DLD1 (cell line): Measurements from ENCODE around the gene THEMIS.

ENCODE experiments used
- in situ Hi-C: cut with HindIII; loops from 2 replicates; pipeline ENCODE4 v1.10.0; 2017; ENCODE audit warnings: low sequenced_read_pairs

The THEMIS gene

GRCh38 chr6:127860723-127861122, 40.1 kb downstream of the THEMIS start:
- in situ Hi-C loops, result no loop called here

- in situ Hi-C loops, result no loop called here
These were observed 40.9 kb downstream of the THEMIS start for GRCh38 chr6:127859956-127860355.

GRCh38 chr6:127858727-127859391, 42.0 kb downstream of the THEMIS start:
- in situ Hi-C loops, result no loop called here

- in situ Hi-C loops, result no loop called here
These were observed 43.7 kb downstream of the THEMIS start for GRCh38 chr6:127857051-127857637.

GRCh38 chr6:127855542-127856159, 45.2 kb downstream of the THEMIS start:
- in situ Hi-C loops, result no loop called here

GRCh38 chr6:127854009-127854408, 46.8 kb downstream of the THEMIS start:
- in situ Hi-C loops, result no loop called here

- in situ Hi-C loops, result no loop called here
These were observed 49.7 kb downstream of the THEMIS start for GRCh38 chr6:127851197-127851596.

GRCh38 chr6:127845242-127845641, 55.6 kb downstream of the THEMIS start:
- in situ Hi-C loops, result no loop called here

GRCh38 chr6:127844529-127844928, 56.3 kb downstream of the THEMIS start:
- in situ Hi-C loops, result no loop called here

- in situ Hi-C loops, result no loop called here
These were observed 57.3 kb downstream of the THEMIS start for GRCh38 chr6:127843582-127843981.

- in situ Hi-C loops, result no loop called here
These were observed 58.3 kb downstream of the THEMIS start for GRCh38 chr6:127842562-127842961.

- in situ Hi-C loops, result no loop called here
These were observed 59.0 kb downstream of the THEMIS start for GRCh38 chr6:127841811-127842210.

- in situ Hi-C loops, result no loop called here
These were observed 66.7 kb downstream of the THEMIS start for GRCh38 chr6:127834136-127834535.

GRCh38 chr6:127833336-127833735, 67.5 kb downstream of the THEMIS start:
- in situ Hi-C loops, result no loop called here

- in situ Hi-C loops, result no loop called here
These were observed 68.5 kb downstream of the THEMIS start for GRCh38 chr6:127832381-127832780.

- in situ Hi-C loops, result no loop called here
These were observed 76.8 kb downstream of the THEMIS start for GRCh38 chr6:127824061-127824460.

- in situ Hi-C loops, result no loop called here
These were observed 79.4 kb downstream of the THEMIS start for GRCh38 chr6:127821431-127821830.

GRCh38 chr6:127818149-127818548, 82.7 kb downstream of the THEMIS start:
- in situ Hi-C loops, result no loop called here

GRCh38 chr6:127816643-127817042, 84.2 kb downstream of the THEMIS start:
- in situ Hi-C loops, result no loop called here

- in situ Hi-C loops, result no loop called here
These were observed 87.2 kb downstream of the THEMIS start for GRCh38 chr6:127813699-127814027.

- in situ Hi-C loops, result no loop called here
These were observed 87.7 kb downstream of the THEMIS start for GRCh38 chr6:127812985-127813698.
